Measurements from ENCODE around the gene KRTAP29-1.
"Not testable (repeated sequence)": the region's sequence is repeated elsewhere in the genome, so short reads cannot be mapped to it uniquely, and the experiment has no call there.

Gene KRTAP29-1, protein sequence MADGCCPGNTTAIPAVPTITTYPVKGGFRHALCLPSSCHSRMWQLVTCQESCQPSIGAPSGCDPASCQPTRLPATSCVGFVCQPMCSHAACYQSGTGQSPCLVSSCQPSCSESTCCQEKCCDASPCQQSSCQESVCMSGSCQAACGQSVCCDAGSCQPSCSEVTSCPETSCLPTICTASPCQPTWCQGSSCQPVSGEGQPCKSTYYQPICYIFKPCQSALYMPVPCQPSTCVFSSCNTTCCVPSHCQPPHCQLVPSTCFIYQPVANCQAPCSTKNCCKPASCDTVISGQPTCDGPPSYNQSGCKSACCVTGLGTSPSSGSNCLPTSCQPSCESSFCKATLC

DNA sequence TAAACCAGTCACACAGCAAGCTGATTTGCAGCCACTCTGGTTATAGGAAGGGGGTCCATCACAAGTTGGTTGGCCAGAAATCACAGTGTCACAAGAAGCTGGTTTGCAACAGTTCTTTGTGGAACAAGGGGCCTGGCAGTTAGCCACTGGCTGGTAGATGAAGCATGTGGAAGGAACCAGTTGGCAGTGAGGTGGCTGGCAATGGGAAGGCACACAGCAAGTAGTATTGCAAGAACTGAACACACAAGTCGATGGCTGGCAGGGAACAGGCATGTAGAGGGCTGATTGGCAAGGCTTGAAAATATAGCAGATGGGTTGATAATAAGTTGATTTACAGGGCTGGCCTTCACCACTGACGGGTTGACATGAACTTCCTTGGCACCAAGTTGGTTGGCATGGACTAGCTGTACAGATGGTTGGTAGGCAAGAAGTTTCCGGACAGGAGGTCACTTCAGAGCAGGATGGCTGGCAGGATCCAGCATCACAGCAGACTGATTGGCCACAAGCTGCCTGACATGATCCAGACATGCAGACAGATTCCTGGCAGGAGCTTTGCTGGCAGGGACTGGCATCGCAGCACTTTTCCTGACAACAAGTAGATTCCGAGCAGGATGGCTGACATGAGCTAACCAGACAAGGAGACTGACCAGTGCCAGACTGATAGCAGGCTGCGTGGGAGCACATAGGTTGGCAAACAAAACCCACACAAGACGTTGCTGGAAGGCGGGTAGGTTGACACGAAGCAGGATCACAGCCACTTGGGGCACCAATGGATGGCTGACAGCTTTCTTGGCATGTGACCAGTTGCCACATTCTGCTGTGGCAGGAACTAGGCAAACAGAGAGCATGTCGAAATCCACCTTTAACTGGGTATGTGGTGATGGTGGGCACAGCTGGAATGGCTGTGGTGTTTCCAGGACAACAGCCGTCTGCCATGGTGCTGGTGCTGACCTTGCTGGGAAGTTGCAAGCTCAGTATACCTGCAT lies at the start of gene KRTAP29-1:
KRTAP29-1 (minus strand) TSS at position 936 of the 986 bp plus-strand sequence; CDS start at position 936, 0 bp downstream.
- no peak for DNase-seq (ENCODE audit: low read depth)

DNA sequence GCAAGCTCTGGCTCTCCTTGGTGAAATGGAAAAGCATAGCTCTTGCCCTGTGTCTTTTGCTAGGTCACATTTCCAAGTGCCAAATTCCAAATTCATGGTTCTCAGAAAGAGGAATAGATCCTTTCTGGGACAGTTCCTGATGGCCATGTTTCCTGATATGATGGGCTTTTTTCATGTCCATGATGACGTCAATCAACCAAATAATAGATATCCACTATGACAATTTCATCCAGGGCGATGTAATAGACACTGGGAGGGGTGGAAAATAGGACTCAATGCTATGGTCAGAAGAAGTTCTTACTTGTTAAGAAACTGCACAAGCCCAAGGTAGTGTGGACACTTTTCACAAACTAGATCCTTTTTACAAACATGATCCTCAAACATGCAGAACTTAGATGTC lies 48.5 kb upstream of the KRTAP29-1 start:
- no peak for DNase-seq (ENCODE audit: low read depth)

DNA sequence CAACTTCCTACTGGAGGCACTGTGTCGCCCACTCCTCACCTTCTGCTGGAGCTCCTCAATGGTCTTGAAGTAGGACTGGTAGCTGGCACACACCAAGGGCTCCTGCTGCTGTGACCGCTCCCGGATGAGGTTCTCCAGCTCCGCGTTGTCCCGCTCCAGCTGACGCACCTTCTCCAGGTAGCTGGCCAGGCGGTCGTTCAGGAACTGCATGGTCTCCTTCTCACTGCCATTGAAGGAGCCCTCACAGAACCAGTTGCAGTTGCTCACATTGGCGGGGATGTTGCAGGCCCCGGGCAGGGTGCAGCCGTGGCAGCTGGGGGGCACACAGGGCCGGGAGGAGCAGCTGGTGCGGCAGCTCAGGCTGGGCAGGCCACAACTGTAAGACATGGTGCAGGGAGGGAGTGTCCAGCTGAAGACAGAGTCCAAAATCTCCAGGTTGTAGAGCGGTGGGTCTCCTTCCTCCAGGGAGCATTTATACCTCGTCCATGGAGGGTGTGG lies 47.8 kb upstream of the KRTAP29-1 start, which contains the start of gene KRT33A:
KRT33A (minus strand) TSS at position 448 of the 498 bp plus-strand sequence; CDS start at position 387, 61 bp downstream.
- not testable (repeated sequence) for DNase-seq (ENCODE audit: low read depth)

GRCh38 chr17:41347869-41348760 lies 45.5 kb upstream of the KRTAP29-1 start:
- DNase-seq (ENCODE audit: low read depth) = no peak

- not testable (repeated sequence) for DNase-seq (ENCODE audit: low read depth)
Observed at GRCh38 chr17:41346421-41346820, 43.8 kb upstream of the KRTAP29-1 start.

- no peak for DNase-seq (ENCODE audit: low read depth)
Observed at GRCh38 chr17:41345992-41346391, 43.3 kb upstream of the KRTAP29-1 start.

- DNase-seq (ENCODE audit: low read depth) = no peak
Observed at GRCh38 chr17:41343029-41343428, 40.4 kb upstream of the KRTAP29-1 start.

GRCh38 chr17:41340934-41341861 lies 38.5 kb upstream of the KRTAP29-1 start:
- DNase-seq (ENCODE audit: low read depth) = no peak

GRCh38 chr17:41340494-41340893 lies 37.8 kb upstream of the KRTAP29-1 start:
- DNase-seq (ENCODE audit: low read depth) = no peak

- no peak for DNase-seq (ENCODE audit: low read depth)
Observed at GRCh38 chr17:41339571-41340172, 37.0 kb upstream of the KRTAP29-1 start.

DNA sequence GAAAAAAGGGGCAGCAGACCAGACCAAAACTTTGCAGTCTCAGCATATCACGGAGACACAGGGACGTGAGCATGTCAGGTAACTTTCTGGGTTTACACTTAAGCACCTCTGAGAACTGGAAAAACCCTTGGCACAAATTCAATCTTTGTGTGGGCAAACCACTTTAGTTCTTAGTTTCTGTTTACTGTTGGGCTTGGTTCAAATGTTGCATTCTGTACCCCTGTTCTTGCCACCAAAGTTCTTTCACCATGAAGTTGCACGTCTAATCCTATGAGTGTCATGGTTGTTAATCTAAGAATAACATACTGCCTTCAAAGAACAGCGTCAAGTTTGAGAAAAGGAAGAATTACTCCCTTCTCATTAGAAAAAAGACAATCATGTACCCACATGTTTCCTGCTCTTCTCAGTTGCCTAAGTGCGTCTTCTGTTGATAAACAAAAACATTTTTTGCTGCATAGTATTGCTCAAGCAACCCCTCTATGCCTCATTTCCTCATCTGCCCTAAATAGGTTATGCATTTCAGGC lies 36.4 kb upstream of the KRTAP29-1 start:
- peak; percentile 48 for DNase-seq (ENCODE audit: low read depth)

- no peak for DNase-seq (ENCODE audit: low read depth)
Observed at GRCh38 chr17:41335747-41336146, 33.1 kb upstream of the KRTAP29-1 start.

GRCh38 chr17:41334385-41335305 lies 32.0 kb upstream of the KRTAP29-1 start:
- no peak for DNase-seq (ENCODE audit: low read depth)

DNA sequence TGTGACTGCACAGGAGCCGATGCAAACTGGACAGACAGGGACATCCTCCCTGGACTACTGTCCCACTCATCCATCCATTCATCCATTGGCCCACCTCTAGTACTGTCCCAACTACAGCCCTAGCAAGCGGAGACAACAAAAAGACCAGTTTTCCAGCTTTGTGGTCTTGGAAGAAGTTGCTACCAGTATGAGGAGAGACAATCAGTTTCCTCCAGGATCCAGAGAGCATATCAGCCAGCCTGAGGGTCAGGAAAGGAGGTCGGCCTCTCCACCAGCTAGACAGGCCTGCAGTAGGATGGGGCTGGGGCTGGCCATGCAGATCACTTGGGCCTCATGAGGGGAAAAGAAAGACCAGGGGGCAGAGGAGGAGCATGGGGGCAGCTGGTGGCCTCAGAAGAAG lies 31.2 kb upstream of the KRTAP29-1 start:
- DNase-seq (ENCODE audit: low read depth) = no peak

GRCh38 chr17:41333098-41333497 lies 30.4 kb upstream of the KRTAP29-1 start:
- DNase-seq (ENCODE audit: low read depth) = no peak

- no peak for DNase-seq (ENCODE audit: low read depth)
Observed at GRCh38 chr17:41332239-41332638, 29.6 kb upstream of the KRTAP29-1 start.

DNA sequence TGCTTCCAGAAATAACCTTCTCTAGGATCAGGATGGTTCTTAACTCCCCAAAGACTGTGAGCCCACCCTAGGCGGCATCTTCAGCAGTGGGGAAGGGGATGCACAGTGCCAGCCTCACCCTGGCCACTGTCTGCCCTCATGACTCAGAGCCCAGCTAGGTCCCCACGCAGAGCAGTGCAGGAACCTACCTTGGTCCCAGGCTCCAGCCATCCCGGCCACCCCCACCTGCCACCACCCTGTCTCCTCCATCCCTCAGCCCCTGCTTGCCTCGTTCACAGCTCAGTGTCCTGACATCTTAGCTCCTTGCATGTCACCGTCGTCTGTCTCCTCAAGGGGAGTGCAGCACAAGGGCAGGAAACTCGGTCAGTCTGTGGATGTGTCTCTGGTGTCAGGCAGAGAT lies 29.0 kb upstream of the KRTAP29-1 start:
- no peak for DNase-seq (ENCODE audit: low read depth)

- peak; percentile 18 for DNase-seq (ENCODE audit: low read depth)
Observed at GRCh38 chr17:41329279-41329948, 26.8 kb upstream of the KRTAP29-1 start.

Data from GM04503 (cell line).